ENCODE measurements around the gene KRTDAP.
"Not testable (repeated sequence)": the region's sequence is repeated elsewhere in the genome, so short reads cannot be mapped to it uniquely, and the experiment has no call there.

The KRTDAP gene

GRCh38 chr19:35483089-35483488 lies 7.2 kb downstream of the KRTDAP start:
- DNase-seq: no peak

DNA sequence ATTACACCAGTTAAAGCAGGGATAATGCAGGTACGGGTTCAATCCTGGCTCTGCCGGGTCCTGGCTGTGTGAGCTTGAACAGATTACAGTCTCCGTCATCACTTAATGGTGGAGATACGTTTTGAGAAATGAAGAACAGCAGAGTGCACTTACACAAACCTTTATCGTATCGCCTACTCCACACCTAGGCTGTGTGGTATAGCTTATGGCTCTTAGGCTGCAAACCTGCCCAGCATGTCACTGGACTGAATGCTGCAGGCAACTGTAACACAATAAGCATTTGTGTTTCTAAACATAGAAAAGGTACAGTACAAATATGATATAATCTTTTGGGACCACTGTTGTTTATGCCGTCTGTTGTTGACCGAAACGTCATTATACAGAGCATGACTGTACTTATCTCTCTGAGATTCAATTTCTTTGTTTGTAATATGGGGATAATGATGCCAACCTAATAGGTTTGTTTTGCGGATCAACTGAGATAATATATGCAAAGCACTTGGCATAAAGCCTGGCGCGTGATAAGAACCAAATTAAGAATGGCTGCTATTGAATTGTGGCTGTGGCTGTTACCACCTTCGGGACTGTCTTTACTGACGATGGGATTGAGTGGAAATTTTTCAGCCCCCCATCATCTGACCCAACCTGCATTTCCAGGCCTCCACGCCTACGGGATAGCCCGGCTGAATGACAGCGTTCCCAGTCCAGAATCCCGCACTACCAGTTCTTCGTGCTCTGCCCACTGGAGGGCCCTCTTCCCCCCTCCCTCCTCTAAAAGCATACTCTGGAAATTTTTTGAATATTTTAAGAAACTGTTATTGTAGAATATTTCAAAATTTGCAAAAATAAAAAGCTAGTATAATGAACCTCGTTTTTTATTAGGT lies 11.2 kb downstream of the KRTDAP start:
- DNase-seq: no peak

DNA sequence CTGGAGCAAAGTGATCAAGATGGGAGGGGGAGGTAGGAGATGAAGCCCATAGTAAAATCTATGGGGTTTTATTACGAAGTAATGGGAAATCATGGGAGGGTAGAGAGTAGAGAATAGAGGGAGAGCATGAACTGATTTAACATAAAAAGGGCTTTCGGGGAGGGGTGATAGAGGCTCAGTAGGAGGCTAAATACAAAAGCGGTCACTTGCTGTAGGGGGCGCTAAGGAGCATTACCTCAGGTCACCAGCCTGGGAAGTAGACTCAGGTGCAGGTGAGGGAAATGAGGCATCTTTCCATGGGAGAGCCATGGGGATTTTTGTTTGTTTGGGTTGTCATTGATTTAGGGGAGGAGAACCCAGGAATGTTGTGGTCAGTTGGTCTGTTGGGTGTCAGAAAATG lies 14.1 kb downstream of the KRTDAP start:
- no peak for DNase-seq

DNA sequence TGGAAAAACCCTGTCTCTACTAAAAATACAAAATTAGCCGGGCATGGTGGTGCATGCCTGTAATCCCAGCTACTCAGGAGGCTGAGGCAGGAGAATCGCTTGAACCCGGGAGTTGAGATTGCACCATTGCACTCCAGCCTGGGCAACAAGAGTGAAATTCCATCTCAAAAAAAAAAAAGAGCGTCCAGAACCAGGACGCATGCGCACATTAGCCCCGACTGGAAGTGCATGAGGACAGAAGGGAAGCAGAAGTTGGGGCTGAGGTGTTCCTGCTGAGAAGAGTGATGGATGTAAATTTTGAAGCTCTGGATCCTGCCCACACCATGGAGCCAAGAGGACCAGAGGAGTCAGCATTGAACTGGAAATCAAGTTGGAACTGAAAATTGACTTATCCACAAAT lies 15.7 kb downstream of the KRTDAP start:
- not testable (repeated sequence) for DNase-seq

- no peak for DNase-seq
These were observed 16.2 kb downstream of the KRTDAP start for GRCh38 chr19:35474104-35474503.

DNA sequence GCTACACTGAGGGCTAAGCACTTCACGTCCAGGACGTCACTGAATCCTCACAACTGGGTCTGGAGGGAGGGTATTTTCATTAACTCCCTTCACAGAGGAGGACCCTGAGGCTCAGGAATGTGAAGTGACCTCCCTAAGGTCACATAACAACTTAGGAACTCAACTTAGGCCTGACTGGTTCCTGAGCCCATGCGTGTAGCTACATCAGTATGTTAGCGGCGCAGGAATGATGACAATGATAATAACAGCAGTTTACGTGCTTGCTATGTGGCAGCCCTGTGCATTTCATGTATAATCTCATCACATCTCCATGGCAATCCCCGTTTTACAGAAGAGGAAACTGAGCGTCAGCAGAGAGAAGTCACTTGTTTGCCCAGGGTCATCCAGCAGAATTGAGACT lies 18.3 kb downstream of the KRTDAP start:
- no peak for DNase-seq

DNA sequence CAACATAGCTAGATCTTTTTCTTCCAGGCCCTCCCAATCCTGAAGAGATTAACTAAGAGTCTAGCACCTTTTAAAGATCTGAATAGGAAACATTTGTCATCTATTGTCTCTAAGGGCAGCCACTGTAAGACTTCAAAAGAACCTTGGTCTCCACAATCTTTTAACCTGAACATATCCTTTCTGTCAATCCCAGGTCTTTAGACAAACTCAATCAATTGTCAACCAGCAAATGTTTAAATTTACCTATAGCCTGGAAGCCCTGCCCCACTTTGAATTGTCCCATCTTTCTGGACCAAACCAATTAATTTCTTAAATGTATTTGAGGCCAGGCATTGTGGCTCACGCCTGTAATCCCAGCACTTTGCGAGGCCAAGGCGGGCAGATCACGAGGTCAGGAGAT lies 19.2 kb downstream of the KRTDAP start:
- not testable (repeated sequence) for DNase-seq

DNA sequence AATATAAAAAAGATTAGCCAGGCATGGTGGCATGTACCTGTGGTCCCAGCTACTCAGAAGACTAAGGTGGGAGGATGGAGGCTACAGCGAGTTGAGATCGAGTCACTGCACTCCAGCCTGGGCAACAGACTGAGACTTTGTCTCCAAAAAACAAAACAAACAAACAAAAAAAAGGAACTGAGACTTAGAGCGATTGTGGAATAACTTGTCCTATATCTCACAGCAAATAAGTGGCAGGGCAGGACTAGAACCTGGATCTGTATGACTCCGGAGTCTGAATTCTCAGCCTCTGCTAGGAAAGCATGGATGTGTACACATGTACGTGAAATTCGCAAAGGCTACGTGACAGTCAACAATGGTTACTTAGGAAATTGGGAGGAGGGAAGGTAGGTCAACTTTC lies 20.1 kb downstream of the KRTDAP start:
- no peak for DNase-seq

- DNase-seq: peak; percentile 50
These were observed 21.6 kb downstream of the KRTDAP start for GRCh38 chr19:35468637-35469036.

GRCh38 chr19:35466259-35466658 lies 24.0 kb downstream of the KRTDAP start:
- no peak for DNase-seq

DNA sequence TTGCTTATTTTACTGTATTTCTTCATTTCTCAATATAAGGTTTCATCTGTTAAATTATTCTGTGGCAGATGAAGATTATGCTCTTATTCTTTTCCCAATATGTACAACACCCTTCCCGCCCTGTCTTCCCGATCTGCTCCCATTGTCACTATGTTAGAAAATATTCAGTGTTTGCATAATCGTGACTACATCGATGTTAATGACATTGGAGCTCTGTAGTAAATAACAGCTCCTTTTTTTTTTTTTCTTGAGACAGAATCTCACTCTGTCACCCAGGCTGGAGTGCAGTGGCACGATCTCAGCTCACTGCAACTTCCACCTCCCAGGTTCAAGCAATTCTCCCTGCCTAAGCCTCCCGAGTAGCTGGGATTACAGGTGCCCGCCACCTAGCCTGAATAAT lies 27.3 kb downstream of the KRTDAP start:
- not testable (repeated sequence) for DNase-seq

DNA sequence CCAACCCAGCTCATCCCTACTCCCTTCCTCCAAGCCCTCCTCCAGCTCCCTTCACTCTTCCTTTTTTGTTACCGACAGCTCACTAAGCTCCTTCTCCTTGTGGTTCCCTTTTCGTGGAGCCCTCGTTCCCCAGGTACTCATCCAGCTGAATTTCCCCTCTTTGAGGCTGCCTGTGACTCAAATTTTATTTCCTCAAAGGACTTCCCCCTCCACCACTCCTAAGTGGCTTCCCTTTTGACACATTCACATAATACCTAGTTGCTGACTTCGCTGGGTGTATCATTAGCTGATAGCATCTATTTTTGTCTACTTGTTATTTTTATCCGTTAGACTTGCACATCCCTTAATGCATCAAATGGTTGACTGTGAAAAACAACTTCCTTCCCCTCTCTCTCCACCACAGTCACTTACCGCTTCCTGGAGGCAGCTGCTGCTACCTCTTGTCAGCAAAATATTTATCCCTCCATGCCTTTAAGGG lies 27.7 kb downstream of the KRTDAP start:
- DNase-seq: peak; percentile 48

DNA sequence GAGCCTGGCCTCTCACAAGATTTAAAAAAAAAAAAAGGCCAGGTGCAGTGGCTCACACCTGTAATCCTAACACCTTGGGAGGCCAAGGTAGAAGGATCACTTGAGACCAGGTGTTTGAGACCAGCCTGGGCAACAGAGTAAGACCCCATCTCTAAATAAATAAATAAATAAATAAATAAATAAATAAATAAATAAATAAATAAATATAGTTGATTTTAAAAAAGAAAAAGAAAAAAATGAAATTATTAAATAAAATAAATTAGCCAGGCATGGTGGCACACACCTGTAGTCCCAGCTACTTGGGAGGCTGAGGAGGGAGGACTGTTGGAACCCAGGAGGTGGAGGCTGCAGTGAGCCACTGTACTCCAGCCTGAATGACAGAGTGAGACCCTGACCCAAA lies 28.5 kb downstream of the KRTDAP start:
- DNase-seq: not testable (repeated sequence)

DNA sequence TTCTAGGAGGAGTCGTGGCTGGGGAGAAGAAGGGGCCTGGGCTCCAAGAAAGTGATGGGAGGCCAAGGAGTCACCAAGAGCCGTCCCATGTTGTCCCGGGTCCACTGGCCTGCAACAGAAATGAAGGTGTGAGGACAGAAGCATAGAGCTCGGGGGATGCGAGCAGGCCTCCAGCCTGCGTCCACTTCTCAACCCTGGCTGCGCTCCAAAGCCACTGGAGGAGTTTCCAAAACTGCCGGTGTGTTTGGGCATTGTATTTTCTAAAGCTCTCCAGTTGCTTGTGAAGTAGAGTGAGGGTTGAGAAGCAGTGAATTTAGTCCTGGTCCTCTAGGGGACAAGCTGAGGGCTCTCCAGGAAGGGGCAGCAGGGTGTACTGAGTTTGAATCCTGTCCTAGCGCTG lies 29.2 kb downstream of the KRTDAP start:
- no peak for DNase-seq

DNA sequence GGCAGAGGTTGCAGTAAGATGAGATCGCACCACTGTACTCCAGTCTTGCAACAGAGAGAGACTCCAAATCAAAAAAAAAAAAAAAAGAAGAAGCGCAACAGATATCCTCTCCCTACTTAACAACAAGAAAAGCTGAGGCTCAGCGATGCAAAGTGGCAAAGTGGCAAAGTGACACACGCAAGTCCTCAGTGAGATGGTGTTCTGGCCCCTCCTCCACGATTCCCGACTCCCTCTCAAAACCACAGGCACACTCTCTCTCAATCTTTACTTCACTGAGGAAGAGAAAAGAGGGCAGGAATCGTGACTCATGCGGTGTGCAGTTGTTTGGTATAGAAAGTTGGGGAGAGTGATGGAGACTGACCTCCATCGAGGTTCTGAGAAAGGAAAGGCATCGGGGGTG lies 29.7 kb downstream of the KRTDAP start:
- no peak for DNase-seq

DNA sequence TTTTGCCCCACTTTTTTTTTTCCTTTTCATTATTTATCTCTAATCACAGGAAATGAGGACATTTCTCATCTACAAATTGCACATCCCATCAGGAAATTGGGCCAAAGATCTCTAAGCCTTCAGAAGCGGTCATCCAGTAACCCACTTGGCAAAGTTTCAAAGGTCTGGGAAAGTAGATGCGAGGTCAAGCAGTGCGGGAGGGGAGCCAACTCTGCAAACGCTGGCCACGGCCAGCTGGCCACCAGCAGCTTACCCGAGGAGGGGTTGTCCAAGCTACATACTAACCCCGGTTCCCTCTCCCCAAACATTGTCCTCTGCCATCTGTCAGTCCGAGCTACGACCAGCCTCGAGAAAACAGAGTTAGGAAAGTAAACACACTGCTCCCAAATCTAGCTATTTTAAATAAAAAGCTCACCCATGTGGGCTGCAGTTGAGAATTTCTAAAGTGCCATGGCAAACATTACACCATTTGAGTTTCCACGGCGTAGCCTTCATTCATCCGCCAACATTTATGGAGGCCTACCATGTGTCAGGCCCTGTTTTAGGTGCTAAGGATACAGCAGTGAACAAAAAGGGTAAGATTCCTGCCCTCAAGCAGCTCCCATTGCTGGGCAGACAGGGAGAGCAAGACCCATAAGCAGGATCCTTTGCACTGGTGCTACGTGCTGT lies 30.7 kb downstream of the KRTDAP start:
- DNase-seq: no peak

- no peak for DNase-seq
These were observed 31.4 kb downstream of the KRTDAP start for GRCh38 chr19:35458731-35459391.

GRCh38 chr19:35458192-35458591 lies 32.1 kb downstream of the KRTDAP start:
- DNase-seq: no peak

GRCh38 chr19:35457173-35457572 lies 33.1 kb downstream of the KRTDAP start:
- no peak for DNase-seq

GRCh38 chr19:35455616-35456201 lies 34.6 kb downstream of the KRTDAP start:
- DNase-seq: no peak

DNA sequence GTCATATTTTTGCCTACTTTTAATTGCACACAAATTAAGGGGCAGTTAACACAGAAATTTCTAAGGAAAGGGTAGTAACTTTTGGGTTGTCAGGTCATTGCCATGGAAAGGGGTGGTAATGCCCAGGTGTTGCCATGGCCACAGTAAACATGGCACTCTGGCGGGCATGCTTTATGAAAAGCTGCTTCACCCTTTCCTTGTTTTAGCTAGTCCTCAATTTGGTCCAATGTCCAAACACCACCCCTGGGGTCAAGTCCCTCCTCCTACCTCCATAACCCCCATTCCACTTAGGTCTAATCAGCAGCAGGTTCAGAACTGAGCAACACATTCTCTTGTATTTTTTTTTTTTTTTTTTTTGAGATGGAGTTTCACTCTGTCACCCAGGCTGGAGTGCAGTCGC lies 35.6 kb downstream of the KRTDAP start:
- DNase-seq: no peak

GRCh38 chr19:35451338-35452096 lies 38.7 kb downstream of the KRTDAP start:
- DNase-seq: no peak

All from NK-92 treated with Interleukin-12 subunit alpha and Interleukin-12 subunit beta, amount 100 ng/mL, for 24 hours (cell line).